HEK293T (cell line): ENCODE measurements around the gene DDX43.
"Not testable (repeated sequence)": the region's sequence is repeated elsewhere in the genome, so short reads cannot be mapped to it uniquely, and the experiment has no call there.

Source experiments
- CTCF ChIA-PET: fragments of 350-600 bp; formaldehyde crosslinking; extraction: SDS; loops from one replicate; lab custom pipeline; 2021; ENCODE audit warnings: antibody characterized with exemption, inconsistent platforms; lab: Yijun Ruan, JAX
- POLR2A ChIA-PET: fragments of 350-600 bp; formaldehyde crosslinking; extraction: SDS; loops from one replicate; lab custom pipeline; 2020; ENCODE audit warnings: antibody characterized with exemption, inconsistent platforms; lab: Yijun Ruan, JAX
- DNase-seq: peaks from one replicate; pipeline ENCODE4 v3.0.0; 2012; ENCODE audit warnings: mixed read lengths; ENCODE audit errors: extremely low spot score
- ARNT ChIP-seq: fragments of 450-650 bp; IDR thresholded peaks from 2 replicates; pipeline ENCODE4 v1.6.1; 2017; ENCODE audit warnings: mild to moderate bottlenecking
- BHLHE40 ChIP-seq: fragments of 450-650 bp; IDR thresholded peaks from 2 replicates; pipeline ENCODE4 v1.6.1; 2016; ENCODE audit warnings: mild to moderate bottlenecking, moderate library complexity, borderline replicate concordance
- ELF4 ChIP-seq: fragments of 450-650 bp; IDR thresholded peaks from 2 replicates; pipeline ENCODE4 v1.6.1; 2017; ENCODE audit warnings: antibody characterized with exemption
- FOXA1 ChIP-seq: fragments of 450-650 bp; IDR thresholded peaks from 2 replicates; pipeline ENCODE4 v1.6.1; 2016; ENCODE audit warnings: mild to moderate bottlenecking
- FOXK2 ChIP-seq: fragments of 450-650 bp; IDR thresholded peaks from 2 replicates; pipeline ENCODE4 v1.6.1; 2016; ENCODE audit warnings: mild to moderate bottlenecking
- FOXM1 ChIP-seq: fragments of 450-650 bp; IDR thresholded peaks from 2 replicates; pipeline ENCODE4 v1.6.1; 2017; ENCODE audit warnings: mild to moderate bottlenecking, borderline replicate concordance
- HDGF ChIP-seq: fragments of 450-650 bp; IDR thresholded peaks from 2 replicates; pipeline ENCODE4 v1.6.1; 2017; ENCODE audit warnings: antibody characterized with exemption, borderline replicate concordance
- L3MBTL2 ChIP-seq: fragments of 450-650 bp; conservative IDR thresholded peaks from 2 replicates; pipeline ENCODE4 v1.6.1; 2016; ENCODE audit warnings: mild to moderate bottlenecking
- LEF1 ChIP-seq: fragments of 450-650 bp; IDR thresholded peaks from 2 replicates; pipeline ENCODE4 v1.6.1; 2017; ENCODE audit warnings: mild to moderate bottlenecking, borderline replicate concordance
- NFRKB ChIP-seq: fragments of 450-650 bp; IDR thresholded peaks from 2 replicates; pipeline ENCODE4 v1.6.1; 2016; ENCODE audit warnings: mild to moderate bottlenecking, moderate library complexity
- PKNOX1 ChIP-seq: fragments of 450-650 bp; IDR thresholded peaks from 2 replicates; pipeline ENCODE4 v1.6.1; 2016
- SP1 ChIP-seq: fragments of 450-650 bp; IDR thresholded peaks from 2 replicates; pipeline ENCODE4 v1.6.1; 2017
- SUZ12 ChIP-seq: fragments of 450-650 bp; IDR thresholded peaks from 2 replicates; pipeline ENCODE4 v1.6.1; 2016; ENCODE audit warnings: mild to moderate bottlenecking
- TARDBP ChIP-seq: fragments of 450-650 bp; IDR thresholded peaks from 2 replicates; pipeline ENCODE4 v1.6.1; 2016
- ZNF384 ChIP-seq: fragments of 450-650 bp; IDR thresholded peaks from 2 replicates; pipeline ENCODE4 v1.6.1; 2016

The DDX43 gene

GRCh38 chr6:73382462-73383113 is 12.0 kb upstream of the DDX43 start:
- ChIA-PET CTCF (no interaction called here), POLR2A (no interaction called here)
- TF ChIP-seq PKNOX1 (no peak), FOXM1 (no peak)
- no peak for DNase-seq

GRCh38 chr6:73388433-73388799 is 6.2 kb upstream of the DDX43 start:
- no peak for DNase-seq
- POLR2A ChIA-PET, result interaction anchor here (1.2 to 2.3 kb wide), 3 partner anchors 10 to 126 kb away, joined by 3 to 10 read pairs (median 3); partner anchors contain the start of gene MTO1

GRCh38 chr6:73388800-73389512 is 5.7 kb upstream of the DDX43 start:
- TF ChIP-seq L3MBTL2, result peak; percentile 80
- TF ChIP-seq FOXA1, result no peak
- ChIA-PET CTCF (interaction anchor here (0.7 to 2.5 kb wide), 9 partner anchors 12 to 327 kb away, joined by 3 to 11 read pairs (median 4); no protein-coding TSS in a partner anchor), POLR2A (interaction anchor here (0.6 to 2.3 kb wide), 5 partner anchors 11 to 125 kb away, joined by 3 to 10 read pairs (median 3); partner anchors contain the start of gene MTO1)
- DNase-seq, result peak; percentile 76

More at GRCh38 chr6:73388433-73388799, 6.2 kb upstream of the DDX43 start:
- CTCF ChIA-PET, result interaction anchor here (0.6 to 2.5 kb wide), 7 partner anchors 26 to 184 kb away, joined by 3 to 11 read pairs (median 5); no protein-coding TSS in a partner anchor
- TF ChIP-seq ZNF384 (no peak), ELF4 (no peak), SUZ12 (no peak), HDGF (no peak), LEF1 (no peak)

GRCh38 chr6:73389854-73390253 is 4.8 kb upstream of the DDX43 start:
- no peak for TF ChIP-seq PKNOX1
- no peak for TF ChIP-seq TARDBP
- TF ChIP-seq BHLHE40, result no peak
- DNase-seq, result no peak
- ChIA-PET CTCF (interaction anchor here (2.5 kb wide), 1 partner anchor 104 kb away, joined by 11 read pairs; no protein-coding TSS in a partner anchor), POLR2A (interaction anchor here (2.3 kb wide), 1 partner anchor 71 kb away, joined by 10 read pairs; the partner anchor contains the start of gene MTO1)

GRCh38 chr6:73391675-73392074 is 3.0 kb upstream of the DDX43 start:
- TF ChIP-seq FOXA1 (no peak), SP1 (no peak), FOXK2 (no peak)
- ChIA-PET POLR2A (interaction anchor here (0.6 kb wide), 1 partner anchor 70 kb away, joined by 3 read pairs; the partner anchor contains the start of gene MTO1), CTCF (no interaction called here)
- no peak for DNase-seq

GRCh38 chr6:73392188-73392587 is 2.4 kb upstream of the DDX43 start:
- DNase-seq, POLR2A ChIA-PET: not testable (repeated sequence)
- CTCF ChIA-PET, result interaction anchor here (0.6 kb wide), 1 partner anchor 981 kb away, joined by 6 read pairs; no protein-coding TSS in a partner anchor

- ChIA-PET CTCF (no interaction called here), POLR2A (no interaction called here)
- no peak for DNase-seq
- TF ChIP-seq FOXM1 (no peak), LEF1 (no peak), L3MBTL2 (no peak), FOXK2 (no peak), PKNOX1 (no peak), BHLHE40 (no peak), SUZ12 (no peak), ARNT (no peak), TARDBP (no peak), SP1 (no peak), NFRKB (no peak), ELF4 (no peak)
Observed at GRCh38 chr6:73393278-73393677, 1.4 kb upstream of the DDX43 start.
